CD4-positive, alpha-beta T cell treated with Interferon gamma for 1 hour (primary cell): ENCODE results near the gene VASH1.
"Not testable (repeated sequence)": the region's sequence is repeated elsewhere in the genome, so short reads cannot be mapped to it uniquely, and the experiment has no call there.

ENCODE experiments used
- DNase-seq: peaks from one replicate; pipeline ENCODE4 v3.0.0-alpha.2; 2020

VASH1 gene

DNA sequence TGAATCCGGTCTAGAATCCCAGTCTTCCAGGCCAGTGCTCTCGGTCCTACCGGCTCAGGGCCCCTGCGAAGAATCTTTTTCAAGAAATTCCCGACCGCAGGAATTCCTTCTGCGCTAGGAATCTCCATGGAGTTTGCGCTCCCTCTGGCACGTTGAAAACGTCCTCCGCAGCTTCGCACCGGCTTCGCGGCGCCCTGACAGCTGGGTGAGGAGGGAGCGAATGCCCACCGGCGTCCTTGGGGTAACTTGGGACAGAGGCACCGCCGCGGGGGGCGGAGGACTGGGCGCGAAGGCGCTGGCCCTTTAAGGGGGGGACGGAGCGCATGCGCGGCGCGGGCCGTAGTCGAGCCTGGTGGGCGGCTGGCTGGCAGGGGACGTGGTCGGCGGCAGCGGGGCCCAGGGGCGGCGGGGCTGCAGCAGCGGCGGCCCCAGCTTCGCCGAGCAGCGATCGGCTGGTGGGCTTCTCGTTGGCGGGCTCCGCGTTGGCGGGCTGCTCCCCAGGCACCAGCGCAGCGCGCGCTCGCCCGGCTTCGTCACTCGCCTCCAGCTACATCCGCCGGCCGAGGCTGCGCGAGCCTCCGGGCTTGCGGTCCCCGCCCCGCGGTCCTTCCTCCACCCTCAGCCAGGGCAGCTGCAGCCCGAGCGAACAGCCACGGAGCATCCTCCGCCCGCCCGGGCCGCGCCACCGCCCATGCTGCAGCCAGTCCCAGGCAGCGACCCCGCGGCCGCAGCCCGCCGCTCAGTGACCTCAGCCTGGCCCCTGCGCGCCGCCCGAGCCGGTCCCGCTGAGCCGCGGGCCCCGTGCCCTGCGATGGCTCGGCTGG lies at the start of gene VASH1:
VASH1 (plus strand) TSS at position 333 of the 824 bp plus-strand sequence. CDS start 1,354 bp downstream, outside the sequence.
- DNase-seq = peak; percentile 60

DNA sequence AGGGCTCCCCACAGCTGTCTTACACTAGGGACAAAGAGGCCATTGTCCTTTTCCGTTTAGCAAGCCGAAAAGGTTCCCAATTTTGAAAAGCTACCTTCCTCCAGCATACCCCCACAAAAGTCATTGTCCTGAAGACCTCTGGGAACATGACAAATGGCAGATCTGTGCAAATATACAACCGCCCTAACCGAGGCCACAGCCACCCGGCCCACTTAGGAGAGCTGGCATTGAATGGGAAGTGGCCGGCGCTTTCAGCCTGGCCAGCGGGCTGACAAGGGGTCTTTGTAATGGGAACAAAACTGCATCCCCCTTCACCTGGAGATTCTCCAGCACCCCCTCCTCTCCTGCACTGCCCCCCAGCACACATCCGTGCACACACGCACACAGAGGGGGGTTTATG lies 48.1 kb upstream of the VASH1 start:
- no peak for DNase-seq

DNA sequence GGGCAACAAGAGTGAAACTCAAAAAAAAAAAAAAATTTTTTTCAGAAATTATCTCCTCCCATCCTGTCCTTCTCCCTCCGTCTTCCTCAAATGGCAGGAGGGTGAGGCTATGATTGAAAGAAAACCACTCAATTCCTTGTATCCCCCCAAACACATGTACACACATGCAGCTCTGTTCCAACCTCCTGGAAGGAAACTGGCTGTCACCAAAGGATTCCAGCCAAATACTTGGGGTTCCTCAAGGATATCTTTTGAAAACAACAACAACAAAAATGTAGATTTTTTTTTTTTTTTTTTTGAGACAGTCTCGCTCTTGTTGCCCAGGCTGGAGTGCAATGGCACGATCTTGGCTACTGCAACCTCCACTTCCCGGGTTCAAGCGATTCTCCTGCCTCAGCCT lies 46.8 kb upstream of the VASH1 start:
- no peak for DNase-seq

DNA sequence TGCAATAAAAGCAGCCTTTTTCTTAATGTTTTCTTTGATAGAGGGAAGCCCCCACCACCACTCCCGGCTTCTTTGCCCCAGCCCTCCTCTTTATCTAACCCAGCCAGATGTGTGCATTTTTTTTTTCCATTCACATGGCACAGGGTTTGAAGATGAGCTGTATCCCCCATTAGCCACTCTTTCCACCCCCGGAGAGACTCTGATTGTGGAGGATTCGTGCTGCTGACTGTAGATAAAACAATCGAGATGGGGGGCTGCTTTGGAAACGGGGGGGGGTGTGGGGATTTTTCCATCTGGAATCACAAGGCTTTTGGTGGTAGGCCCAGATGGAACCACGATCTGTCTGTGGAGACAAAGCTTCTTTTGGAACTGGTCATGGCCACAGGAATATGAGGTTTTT lies 46.2 kb upstream of the VASH1 start:
- no peak for DNase-seq

DNA sequence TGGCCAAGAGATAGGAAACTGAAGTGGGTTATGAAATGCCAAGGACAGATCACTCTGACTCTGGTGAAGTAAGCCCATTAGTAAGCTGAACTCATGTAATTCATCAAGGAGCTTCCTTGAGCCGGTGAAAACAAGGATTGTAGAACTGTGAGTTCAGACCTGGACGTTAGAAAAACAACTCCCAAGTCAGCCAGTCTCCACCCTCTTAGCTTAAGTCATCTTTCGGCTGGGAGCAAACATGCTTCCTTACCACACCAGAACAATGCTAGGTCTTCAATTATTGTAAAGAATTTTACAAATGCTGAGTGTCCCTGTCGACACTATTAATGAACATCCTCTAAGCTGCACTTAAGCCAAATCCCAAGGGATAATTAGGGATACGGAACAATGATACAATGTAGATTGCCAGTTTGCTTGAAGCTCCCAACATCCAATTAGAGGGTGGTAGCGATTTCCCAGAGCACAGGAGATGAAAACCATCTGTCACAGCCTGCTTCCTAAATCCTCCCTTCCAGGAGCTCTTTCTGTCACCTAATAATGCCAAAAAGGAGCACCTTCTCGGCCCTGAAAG lies 45.7 kb upstream of the VASH1 start:
- DNase-seq = no peak

DNA sequence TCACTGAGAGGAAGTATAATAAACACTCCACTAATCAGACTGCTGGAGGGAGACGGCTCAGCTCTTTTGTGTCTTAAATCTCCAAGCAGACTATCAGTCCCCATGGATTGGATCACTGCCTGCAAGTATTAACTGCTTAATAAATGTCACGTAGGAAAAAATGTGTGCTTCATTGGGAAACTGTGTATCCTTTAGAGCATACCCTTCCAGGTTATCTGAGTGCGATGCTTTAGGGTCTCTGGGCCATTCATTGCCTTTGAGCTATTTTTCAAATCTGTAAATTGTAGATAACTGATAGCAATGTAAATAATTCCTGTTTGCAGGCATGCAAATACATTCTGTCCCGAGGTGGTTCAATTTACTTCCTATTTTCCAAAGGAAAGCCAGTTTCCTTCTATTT lies 45.0 kb upstream of the VASH1 start:
- no peak for DNase-seq

DNA sequence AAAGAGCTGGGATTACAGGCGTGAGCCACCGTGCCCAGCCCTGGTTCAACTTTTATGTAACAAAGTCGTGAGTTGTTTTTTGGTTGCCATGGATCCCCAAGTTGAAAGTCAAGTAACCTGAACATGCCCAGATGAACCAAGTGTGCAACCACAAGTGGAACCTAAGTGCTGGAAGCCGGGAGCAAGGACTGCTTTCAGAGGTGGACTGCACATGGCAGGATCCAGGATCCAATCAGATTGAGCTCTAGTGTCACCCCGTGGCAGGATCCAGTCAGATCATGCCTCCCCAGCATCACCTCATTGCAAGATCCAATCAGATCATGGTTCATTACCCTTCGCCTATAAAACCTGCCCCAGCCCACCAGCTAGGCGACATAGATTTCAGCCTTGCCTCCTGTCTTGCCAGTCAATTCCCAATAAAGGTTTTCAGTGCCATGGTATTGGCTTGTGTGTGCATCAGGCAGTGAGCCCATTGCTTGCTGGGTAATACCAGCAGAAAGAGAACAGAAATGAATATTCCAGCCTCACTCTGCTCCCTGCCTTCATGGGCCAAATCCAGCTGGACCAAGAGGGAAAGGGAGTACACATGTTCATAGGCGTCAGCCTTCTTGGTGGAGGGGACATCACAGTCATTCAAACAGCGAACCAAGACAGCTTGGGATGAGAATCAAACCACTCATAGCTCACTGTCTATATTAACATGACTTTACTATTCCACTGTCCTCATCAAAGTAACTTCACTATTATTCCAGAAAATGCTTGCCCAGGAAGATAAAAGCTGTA lies 43.6 kb upstream of the VASH1 start:
- DNase-seq = no peak

DNA sequence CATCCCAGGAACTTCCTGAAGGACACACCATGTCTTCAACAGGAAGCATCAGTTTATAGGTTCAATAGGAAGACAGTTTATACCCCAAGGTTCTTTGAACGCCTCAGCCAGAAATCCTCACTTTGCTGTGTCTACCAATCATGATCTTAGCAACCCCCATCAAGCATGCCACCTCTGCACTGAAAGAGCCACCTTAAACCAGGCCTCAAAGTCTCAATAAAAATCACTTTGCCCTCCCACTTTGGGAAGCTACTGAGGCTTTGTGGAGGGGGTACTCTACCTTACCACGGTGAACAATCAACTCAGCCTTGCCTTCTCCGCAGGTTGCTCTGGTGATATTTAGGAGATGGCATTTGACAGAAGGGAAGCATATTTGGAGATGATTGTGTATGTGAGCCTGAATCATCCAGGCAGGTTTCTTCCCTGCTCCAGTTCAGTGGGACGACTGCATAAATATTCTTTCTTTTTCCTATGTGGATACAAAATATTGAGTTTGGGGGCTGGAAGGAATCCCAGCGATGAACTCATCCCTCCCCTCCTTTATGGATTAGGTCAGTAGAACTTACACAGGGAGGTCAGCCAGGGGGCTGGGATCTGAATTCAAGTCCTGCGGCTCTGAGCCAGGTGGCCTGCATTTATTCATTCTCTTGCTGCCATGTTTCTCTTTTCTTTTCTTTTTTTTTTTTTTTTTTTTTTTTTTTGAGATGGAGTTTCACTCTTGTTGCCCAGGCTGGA lies 42.8 kb upstream of the VASH1 start:
- DNase-seq = no peak

DNA sequence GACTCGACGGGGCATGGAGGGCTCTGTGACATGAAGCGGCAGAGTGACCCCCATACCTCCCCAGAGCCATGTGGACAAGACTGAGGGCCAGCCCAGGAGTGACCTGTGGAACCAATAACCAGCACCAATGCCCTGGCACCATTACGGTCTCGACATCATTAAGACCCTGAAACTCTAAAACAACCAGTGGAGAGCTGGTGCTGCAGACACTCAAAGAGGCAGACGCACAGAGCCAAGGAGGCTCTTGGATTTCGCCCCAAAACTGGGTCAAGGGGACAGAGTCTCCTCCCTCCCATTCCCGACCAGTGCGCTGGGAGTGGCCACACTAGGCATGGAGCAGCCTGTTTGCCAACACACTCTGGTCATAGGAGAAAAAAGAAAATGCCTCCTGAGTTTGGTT lies 41.6 kb upstream of the VASH1 start:
- DNase-seq = no peak

DNA sequence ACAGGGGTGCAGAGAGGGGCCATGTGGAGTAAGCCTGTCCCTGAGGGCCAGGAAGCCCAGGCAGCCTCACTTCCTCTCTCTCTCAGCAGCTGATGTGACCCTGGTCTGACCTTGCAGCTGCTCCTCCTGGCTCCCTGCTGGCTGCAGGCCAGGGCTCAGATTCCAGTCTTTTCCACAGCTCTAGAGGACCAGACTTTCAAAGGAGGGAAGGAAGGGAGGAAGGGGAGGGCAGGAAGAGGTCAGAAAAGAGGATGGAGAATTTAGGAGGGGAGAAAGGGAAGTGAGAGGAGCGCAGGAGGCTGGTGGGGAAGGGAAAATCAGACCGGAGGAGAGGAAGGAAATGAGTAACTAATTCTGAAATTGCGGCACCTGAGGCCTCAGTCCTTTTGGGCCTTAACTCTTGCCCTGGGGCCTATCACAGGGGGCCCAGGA lies 40.9 kb upstream of the VASH1 start:
- peak; percentile 30 for DNase-seq

DNA sequence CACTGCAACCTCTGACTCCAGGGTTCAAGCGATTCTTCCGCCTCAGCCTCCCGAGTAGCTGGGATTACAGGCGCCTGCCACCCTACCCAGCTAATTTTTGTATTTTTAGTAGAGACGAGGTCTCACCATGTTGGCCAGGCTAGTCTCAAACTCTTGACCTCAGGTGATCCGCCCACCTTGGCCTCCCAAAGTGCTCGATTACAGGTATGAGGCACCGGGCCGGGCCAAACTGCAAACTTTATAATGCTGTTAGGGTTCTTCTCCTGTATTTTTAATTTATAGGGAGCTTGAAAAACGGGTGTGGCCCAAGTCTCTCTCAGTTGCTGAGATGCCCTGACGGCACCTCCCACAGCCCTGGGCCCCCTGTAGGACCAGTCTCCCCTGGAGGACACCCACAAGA lies 39.8 kb upstream of the VASH1 start:
- DNase-seq = not testable (repeated sequence)

DNA sequence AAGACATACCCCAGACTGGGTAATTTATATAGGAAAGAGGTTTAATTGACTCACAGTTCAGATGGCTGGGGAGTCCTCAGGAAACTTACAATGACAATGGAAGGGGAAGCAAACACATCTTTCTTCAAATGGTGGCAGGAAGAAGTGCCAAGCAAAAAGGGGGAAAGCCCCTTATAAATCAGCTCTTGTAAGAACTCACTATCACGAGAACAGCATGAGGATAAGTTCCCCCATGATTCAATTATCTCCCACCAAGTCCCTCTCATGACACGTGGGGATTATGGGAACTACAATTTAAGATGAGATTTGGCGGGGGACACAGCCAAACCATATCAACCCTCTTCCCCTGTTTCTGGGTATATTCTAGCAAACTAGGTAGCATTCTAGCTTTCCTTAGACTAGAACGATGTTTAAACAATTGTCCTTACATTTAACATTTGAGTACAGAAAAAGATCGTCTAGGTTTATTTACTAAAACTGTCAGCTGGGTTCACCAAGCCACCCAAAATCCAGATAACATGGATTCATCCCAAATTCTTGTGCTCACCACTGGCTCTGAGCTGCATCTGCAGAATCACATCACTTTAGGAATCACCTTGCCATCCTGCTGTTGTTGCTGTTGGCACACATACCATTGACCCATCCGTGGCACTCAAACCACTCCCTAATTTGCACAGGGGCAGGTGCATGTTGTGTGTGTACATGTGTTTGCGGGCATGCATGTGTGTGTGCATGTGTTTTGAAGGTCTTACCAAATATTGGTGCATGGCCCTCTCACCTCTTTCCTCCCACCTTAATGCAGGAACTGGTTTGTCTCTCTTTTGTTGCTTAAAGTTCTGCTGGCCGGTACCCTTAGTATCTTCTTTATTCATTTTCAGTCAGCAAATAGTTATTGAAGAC lies 36.4 kb upstream of the VASH1 start:
- DNase-seq = no peak

DNA sequence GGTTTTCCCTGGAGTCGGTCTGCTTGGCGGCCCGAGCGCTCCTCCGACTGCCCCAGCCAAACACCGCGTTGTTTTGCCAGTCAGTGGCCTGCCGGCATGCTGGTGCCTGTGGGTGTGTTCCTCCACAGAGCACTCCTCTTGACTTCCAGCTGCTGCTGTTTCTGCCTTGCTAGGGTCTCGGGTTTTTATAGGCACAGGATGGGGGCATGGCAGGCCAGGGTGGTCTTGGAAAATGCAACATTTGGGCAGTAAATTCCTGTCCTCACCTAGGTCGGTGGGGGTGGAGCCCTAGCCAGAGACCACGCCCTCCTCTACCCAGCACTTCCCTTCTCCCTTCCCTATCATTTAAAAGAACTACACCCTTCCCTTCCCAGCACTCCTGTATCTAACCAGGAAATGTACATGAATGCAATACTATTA lies 34.7 kb upstream of the VASH1 start:
- DNase-seq = no peak

DNA sequence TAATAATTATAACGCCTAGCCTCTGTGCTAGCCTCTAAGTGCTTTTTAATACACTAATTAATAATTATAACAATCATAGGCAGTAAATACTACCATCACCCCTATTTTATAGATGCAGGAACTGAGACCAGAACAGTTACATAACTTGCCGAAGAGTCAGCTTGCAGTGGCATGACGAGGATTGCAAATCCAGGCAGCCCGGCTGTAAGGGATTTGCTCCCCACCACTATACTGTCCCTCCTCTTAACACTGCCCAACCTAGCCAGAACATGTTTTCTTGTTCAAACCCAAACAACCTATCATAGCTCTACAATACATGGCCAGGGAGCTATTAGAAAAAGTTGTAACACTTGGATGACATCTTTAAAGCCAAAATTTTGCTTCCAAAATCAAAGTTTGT lies 33.9 kb upstream of the VASH1 start:
- no peak for DNase-seq

DNA sequence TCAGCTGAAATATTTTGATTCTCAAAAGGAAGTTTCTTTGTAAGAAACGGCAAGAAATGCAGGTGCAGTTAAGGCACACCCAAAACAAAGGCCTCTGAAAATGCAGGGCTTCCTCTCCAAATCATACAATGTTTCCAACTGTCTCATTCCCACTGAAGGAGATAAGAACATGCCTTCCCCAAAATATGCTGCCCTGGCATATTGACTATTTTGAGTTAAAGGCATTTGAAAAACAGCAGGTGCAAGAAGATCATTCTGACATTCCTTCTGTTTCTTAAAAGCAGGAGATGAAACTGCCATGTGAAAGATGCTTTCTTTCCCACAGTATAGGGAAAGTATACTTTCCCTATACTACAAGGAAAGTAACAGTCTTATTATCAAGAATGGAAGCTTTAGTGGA lies 33.4 kb upstream of the VASH1 start:
- DNase-seq = no peak

DNA sequence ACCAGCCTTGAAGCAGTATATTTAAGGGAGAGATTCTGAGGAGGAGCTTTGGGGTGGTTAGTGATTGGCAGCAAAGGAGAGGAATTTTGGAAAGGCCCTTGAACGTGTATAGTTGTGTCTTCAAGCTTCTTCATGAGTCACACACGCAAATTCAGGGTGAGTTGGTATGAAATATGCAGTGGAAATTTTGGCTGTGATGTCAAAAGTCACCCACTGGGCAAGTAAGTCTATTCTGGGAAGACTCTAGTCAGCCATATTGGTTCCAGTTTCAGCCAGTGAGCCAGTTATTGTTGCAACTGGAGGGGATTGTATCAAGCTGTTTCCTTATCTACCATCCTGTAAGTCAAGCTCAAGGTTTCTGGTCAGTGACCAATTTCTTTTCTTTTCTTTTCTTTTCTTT lies 32.0 kb upstream of the VASH1 start:
- no peak for DNase-seq

DNA sequence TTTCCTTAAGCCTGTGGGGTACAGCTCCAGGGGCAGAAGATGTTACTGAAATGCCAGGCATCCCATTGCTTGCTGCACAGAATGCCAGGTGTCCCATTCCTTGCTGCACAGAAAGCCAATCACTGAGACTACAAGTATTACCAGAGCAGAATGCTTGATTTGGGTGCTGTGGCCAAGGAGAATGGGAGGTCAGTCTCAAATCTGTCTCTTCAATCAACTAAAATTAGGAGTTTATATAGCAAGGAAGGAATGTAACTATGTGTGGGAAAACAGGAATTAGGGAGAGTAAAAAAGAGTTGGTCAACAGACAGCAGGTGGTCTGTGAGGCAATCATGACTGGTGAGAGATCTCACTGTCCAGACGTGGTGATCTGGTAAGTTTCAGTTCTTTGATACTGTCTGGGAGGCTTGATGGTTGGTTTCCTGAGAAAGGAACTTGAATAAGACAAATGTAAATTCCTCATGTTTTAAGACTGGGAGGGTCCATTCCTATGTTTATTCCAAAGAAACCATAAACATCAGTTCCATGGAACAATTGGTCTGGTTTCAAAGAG lies 31.2 kb upstream of the VASH1 start:
- DNase-seq = no peak

DNA sequence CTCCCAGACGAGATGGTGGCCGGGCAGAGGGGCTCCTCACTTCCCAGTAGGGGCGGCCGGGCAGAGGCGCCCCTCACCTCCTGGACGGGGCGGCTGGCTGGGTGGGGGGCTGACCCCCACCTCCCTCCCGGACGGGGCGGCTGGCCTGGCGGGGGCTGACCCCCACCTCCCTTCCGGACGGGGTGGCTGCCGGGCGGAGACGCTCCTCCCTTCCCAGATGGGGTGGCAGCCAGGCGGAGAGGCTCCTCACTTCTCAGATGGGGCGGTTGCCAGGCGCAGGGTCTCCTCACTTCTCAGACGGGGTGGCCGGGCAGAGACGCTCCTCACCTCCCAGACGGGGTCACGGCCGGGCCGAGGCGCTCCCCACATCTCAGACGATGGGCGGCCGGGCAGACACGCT lies 26.8 kb upstream of the VASH1 start:
- DNase-seq = not testable (repeated sequence)

DNA sequence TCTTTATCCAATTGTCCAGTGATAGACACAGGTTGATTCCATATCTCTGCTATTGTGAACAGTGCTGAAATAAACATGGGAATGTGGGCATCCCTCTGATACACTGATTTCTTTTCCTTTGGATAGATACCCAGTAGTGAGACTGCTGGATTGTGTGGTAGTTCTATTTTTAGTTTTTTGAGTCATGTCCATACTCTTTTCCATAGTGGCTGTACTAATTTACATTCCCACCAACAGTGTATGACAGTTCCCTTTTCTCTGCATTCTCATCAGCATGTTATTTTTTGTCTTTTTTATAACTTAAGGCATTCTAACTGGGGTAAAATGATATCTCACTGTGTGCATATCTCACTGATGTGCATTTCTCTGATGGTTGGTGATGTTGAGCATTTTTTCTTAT lies 24.8 kb upstream of the VASH1 start:
- no peak for DNase-seq

DNA sequence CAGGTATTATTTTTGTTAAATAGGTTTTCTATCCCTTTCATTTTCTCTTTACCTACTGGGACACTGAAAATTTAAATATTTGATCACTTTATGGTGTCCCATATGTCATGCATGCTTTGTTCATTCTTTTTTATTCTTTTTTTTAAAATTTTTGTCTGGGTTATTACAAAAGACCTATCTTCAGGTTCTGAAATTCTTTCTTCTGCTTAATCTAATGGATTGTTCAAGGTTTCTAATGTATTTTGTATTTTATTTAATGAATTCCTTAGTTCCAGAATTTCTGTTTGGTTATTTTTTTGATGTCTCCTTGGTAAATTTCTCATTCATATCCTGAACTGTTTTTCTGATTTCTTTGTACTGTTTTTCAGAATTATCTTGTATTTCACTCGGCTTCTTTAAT lies 20.2 kb upstream of the VASH1 start:
- DNase-seq = no peak

DNA sequence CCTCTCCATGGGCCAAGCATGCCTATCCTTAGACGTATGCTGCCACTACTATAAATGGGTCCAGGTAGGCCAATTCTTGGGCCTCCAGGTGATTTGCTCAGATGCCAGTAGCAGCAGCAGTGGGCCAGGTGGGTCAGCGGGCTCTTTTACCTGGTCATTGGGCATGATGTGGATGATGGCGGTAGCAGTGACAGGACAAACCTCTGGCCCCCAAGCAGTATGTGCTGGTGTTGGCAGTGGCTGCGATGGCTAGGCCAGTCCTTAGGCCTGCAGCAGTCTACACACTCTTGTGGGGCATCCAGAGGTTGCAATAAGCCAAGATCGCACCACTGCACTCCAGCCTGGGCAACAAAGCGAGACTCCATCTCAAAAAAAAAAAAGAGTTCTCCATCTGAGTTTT lies 19.1 kb upstream of the VASH1 start:
- DNase-seq = no peak

DNA sequence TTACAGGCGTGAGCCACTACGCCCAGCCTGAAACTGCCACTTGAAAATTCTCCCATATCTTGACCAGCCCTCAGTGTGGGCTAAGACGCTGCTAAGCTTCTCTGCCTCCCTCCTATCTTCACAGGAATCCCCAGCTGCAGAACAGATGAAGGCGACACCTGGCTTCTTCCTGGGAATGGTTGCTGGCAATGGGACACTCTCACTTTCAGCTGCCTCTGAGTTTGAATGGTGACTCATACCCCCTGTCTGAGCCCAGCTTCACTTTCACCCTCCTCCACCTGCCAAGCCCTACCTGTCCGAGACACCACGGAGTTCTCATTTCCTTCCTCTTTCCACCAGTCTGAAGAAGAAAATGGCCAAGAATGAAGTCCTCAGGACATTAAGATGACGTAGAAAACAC lies 18.3 kb upstream of the VASH1 start:
- peak; percentile 27 for DNase-seq
